H1 (cell line): ENCODE data around the gene HOXB5.

Experiments used
- CHD1 ChIP-seq: IDR thresholded peaks from 2 replicates; pipeline ENCODE4 v1.6.1; 2012; ENCODE audit warnings: low read depth, low read length, improper control_type of control experiment
- CREB1 ChIP-seq: IDR thresholded peaks from 2 replicates; pipeline ENCODE4 v1.6.1; 2012; ENCODE audit warnings: inconsistent platforms
- CTCF ChIP-seq, 3 experiments: IDR thresholded peaks; 1 replicate in 2 of 3; 2 replicates in 1 of 3; pipeline versions ENCODE4 v1.5.1 to v1.6.1; 2011; ENCODE audit warnings: low read length in 3 of 3, mild to moderate bottlenecking in 3 of 3, inconsistent platforms in 2 of 3, low read depth in 1 of 3, moderate library complexity in 1 of 3; ENCODE audit not compliant: insufficient read depth in 1 of 3; ENCODE audit errors: control extremely low read depth in 1 of 3
- EZH2 ChIP-seq: fragments of 200-600 bp; sonication (generic); IDR thresholded peaks from 2 replicates; pipeline ENCODE4 v1.7.1; 2012; ENCODE audit warnings: low read depth, mild to moderate bottlenecking, moderate library complexity, low read length, inconsistent platforms; ENCODE audit not compliant: severe bottlenecking
- GABPA ChIP-seq: IDR thresholded peaks from 2 replicates; pipeline ENCODE4 v1.6.1; 2011; ENCODE audit warnings: mild to moderate bottlenecking, low read length, moderate library complexity, borderline replicate concordance; ENCODE audit not compliant: insufficient read depth
- HDAC2 ChIP-seq, 2 experiments: fragments of 300-600 bp in 1 of 2; sonication (generic) in 1 of 2; IDR thresholded peaks; 2 replicates each; pipeline ENCODE4 v1.6.1; 2011 to 2012; ENCODE audit warnings: low read depth in 2 of 2, low read length in 2 of 2, mild to moderate bottlenecking in 2 of 2, moderate library complexity in 2 of 2, borderline replicate concordance in 1 of 2, inconsistent platforms in 1 of 2
- MAX ChIP-seq: IDR thresholded peaks from 2 replicates; pipeline ENCODE4 v1.6.1; 2012; ENCODE audit warnings: inconsistent platforms
- POLR2A ChIP-seq, 2 experiments: IDR thresholded peaks; 1 replicate in 1 of 2; 2 replicates in 1 of 2; pipeline ENCODE4 v1.6.1; 2011; ENCODE audit warnings: low read depth in 2 of 2, low read length in 2 of 2, mild to moderate bottlenecking in 2 of 2; ENCODE audit errors: control extremely low read depth in 1 of 2
- POLR2AphosphoS5 ChIP-seq: IDR thresholded peaks from 2 replicates; pipeline ENCODE4 v1.6.1; 2011; ENCODE audit warnings: low read depth, low read length
- RFX5 ChIP-seq: IDR thresholded peaks from 2 replicates; pipeline ENCODE4 v1.6.1; 2011; ENCODE audit warnings: low read depth, low read length, improper control_type of control experiment, borderline replicate concordance
- TBP ChIP-seq: IDR thresholded peaks from 2 replicates; pipeline ENCODE4 v1.6.1; 2011; ENCODE audit warnings: low read depth, low read length, improper control_type of control experiment
- TF ChIP-seq, protein P1 (sequence below): IDR thresholded peaks from 2 replicates; pipeline ENCODE4 v1.6.1; 2011; ENCODE audit warnings: low read length, improper control_type of control experiment

DNA sequence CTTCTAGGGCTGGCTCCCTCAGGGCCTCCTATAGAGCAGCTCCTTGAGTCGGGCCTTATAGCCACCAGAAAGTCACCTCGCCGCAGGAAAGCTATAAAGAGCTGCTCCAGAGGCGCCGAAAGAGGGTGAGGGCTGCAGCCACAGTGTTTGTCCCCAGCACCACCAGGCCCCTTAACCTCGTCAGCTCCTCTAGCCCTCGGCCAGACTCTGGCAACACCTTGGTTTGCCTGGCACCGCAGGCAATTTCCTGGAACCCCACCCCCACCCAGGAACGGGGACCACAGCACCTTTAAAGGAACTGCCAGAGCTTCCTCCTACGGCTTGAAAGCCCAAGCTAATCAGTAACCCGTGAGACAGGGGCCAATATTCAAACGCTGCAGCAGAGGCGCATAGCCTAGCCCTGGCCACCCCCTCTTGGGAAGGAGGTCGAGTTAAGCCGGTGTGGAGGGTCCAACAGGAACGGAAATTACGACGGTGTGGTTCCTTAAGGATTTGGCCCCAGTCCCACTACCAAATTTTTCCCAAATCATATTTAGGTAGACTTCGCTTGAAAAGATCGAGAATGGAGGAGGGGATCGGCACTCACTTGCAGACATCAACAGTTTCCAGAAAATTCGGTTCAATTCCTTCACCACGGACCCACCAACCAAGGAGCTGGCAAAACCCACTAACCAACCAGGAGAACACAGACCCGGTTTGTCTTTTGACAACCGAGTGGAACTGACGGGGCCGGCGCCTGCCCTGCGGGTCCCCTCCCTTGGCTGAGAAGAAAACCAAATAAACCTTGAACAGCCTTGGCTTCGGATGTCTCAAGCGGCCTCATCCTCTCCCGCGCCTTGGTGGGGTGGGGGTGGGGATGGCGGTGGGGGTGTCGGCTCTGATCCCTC lies 8.2 kb upstream of the HOXB5 start:
- TF ChIP-seq POLR2A (IDR thresholded peaks at IDR 0.05; ENCODE audit: control extremely low read depth in 1 of 2, low read depth in 2 of 2, low read length in 2 of 2): no peak
- TF ChIP-seq HDAC2 (IDR thresholded peaks at IDR 0.05; ENCODE audit: borderline replicate concordance in 1 of 2, low read depth in 2 of 2, low read length in 2 of 2): no peak
- no peak for TF ChIP-seq CTCF (IDR thresholded peaks at IDR 0.05; ENCODE audit: control extremely low read depth in 1 of 3, insufficient read depth in 1 of 3, low read depth in 1 of 3, low read length in 3 of 3)
- TF ChIP-seq RFX5: no peak
- TF ChIP-seq MAX: no peak
- TF ChIP-seq, protein P1, sequence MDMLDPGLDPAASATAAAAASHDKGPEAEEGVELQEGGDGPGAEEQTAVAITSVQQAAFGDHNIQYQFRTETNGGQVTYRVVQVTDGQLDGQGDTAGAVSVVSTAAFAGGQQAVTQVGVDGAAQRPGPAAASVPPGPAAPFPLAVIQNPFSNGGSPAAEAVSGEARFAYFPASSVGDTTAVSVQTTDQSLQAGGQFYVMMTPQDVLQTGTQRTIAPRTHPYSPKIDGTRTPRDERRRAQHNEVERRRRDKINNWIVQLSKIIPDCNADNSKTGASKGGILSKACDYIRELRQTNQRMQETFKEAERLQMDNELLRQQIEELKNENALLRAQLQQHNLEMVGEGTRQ: no peak
- TF ChIP-seq POLR2AphosphoS5: no peak
- no peak for TF ChIP-seq GABPA
- peak; percentile 97 for TF ChIP-seq EZH2
- TF ChIP-seq TBP: no peak
- TF ChIP-seq CHD1: no peak
- no peak for TF ChIP-seq CREB1
